ENCODE measurements around the gene BICDL1. TPM values are rescaled to one million over a fixed set of nuclear protein-coding genes. Genes with fewer than 3 reads are reported as not detected.

BICDL1 gene
- polyA plus RNA-seq, 1 donor from 2014 or later: 1.1 TPM

- Mint-ChIP-seq H3K27me3 (no peaks in the 10 kb centered on the region), H3K27ac (no peak overlapping the region), H3K9me3 (peaks cover 2 to 4% (median 2%) of the 10 kb centered on the region in 3 donors), H3K4me3 (no peak overlapping the region), H3K4me1 (peaks cover 0 to 4% (median 0%) of the 10 kb centered on the region in 3 donors), H3K36me3 (peaks cover 5% of the 10 kb centered on the region)
Measured at GRCh38 chr12:120055231-120056000, 66.4 kb downstream of the BICDL1 start.

GRCh38 chr12:120056739-120057138 is 67.7 kb downstream of the BICDL1 start:
- peaks cover 0 to 4% (median 0%) of the 10 kb centered on the region in 3 donors for H3K4me1 Mint-ChIP-seq
- H3K9me3 Mint-ChIP-seq: peaks cover under 1 to 2% (median 2%) of the 10 kb centered on the region in 3 donors
- no peak overlapping the region for H3K27ac Mint-ChIP-seq
- H3K36me3 Mint-ChIP-seq: peaks cover 5% of the 10 kb centered on the region
- H3K27me3 Mint-ChIP-seq: no peaks in the 10 kb centered on the region
- H3K4me3 Mint-ChIP-seq: no peak overlapping the region

- Mint-ChIP-seq H3K27ac (no peak overlapping the region), H3K4me3 (no peak overlapping the region), H3K9me3 (no peaks in the 10 kb centered on the region), H3K4me1 (no peaks in the 10 kb centered on the region), H3K27me3 (no peaks in the 10 kb centered on the region), H3K36me3 (peaks cover 2% of the 10 kb centered on the region)
Measured at GRCh38 chr12:120060196-120060595, 71.2 kb downstream of the BICDL1 start.

GRCh38 chr12:120060717-120061116 is 71.7 kb downstream of the BICDL1 start:
- Mint-ChIP-seq H3K4me3 (no peak overlapping the region), H3K4me1 (no peaks in the 10 kb centered on the region), H3K9me3 (no peaks in the 10 kb centered on the region), H3K36me3 (peaks cover 2% of the 10 kb centered on the region), H3K27me3 (no peaks in the 10 kb centered on the region), H3K27ac (no peak overlapping the region)

GRCh38 chr12:120061575-120062214 is 72.7 kb downstream of the BICDL1 start:
- H3K4me1 Mint-ChIP-seq: no peaks in the 10 kb centered on the region
- H3K36me3 Mint-ChIP-seq: peaks cover 2% of the 10 kb centered on the region
- H3K27ac Mint-ChIP-seq: peak overlapping the region in 1 of 3 donors; percentile 45
- H3K27me3 Mint-ChIP-seq: no peaks in the 10 kb centered on the region
- no peak overlapping the region for H3K4me3 Mint-ChIP-seq
- H3K9me3 Mint-ChIP-seq: no peaks in the 10 kb centered on the region

- H3K27me3 Mint-ChIP-seq: no peaks in the 10 kb centered on the region
- no peak overlapping the region for H3K4me3 Mint-ChIP-seq
- H3K27ac Mint-ChIP-seq: no peak overlapping the region
Measured at GRCh38 chr12:120062976-120063579, 74.0 kb downstream of the BICDL1 start.

GRCh38 chr12:120064054-120064940 is 75.3 kb downstream of the BICDL1 start:
- H3K36me3 Mint-ChIP-seq: no peaks in the 10 kb centered on the region
- H3K27ac Mint-ChIP-seq: peak overlapping the region in 1 of 3 donors; percentile 57
- no peaks in the 10 kb centered on the region for H3K9me3 Mint-ChIP-seq
- no peaks in the 10 kb centered on the region for H3K4me1 Mint-ChIP-seq
- no peaks in the 10 kb centered on the region for H3K27me3 Mint-ChIP-seq
- H3K4me3 Mint-ChIP-seq: no peak overlapping the region

More at GRCh38 chr12:120062976-120063579, 74.0 kb downstream of the BICDL1 start:
- no peaks in the 10 kb centered on the region for H3K36me3 Mint-ChIP-seq
- H3K9me3 Mint-ChIP-seq: no peaks in the 10 kb centered on the region
- no peaks in the 10 kb centered on the region for H3K4me1 Mint-ChIP-seq

GRCh38 chr12:120065472-120065871 is 76.4 kb downstream of the BICDL1 start:
- H3K4me1 Mint-ChIP-seq: no peaks in the 10 kb centered on the region
- no peak overlapping the region for H3K4me3 Mint-ChIP-seq
- H3K36me3 Mint-ChIP-seq: no peaks in the 10 kb centered on the region
- no peaks in the 10 kb centered on the region for H3K9me3 Mint-ChIP-seq
- H3K27me3 Mint-ChIP-seq: no peaks in the 10 kb centered on the region
- no peak overlapping the region for H3K27ac Mint-ChIP-seq

- Mint-ChIP-seq H3K4me3 (no peak overlapping the region), H3K36me3 (no peaks in the 10 kb centered on the region), H3K4me1 (no peaks in the 10 kb centered on the region), H3K27ac (no peak overlapping the region), H3K9me3 (no peaks in the 10 kb centered on the region), H3K27me3 (no peaks in the 10 kb centered on the region)
Measured at GRCh38 chr12:120066341-120066740, 77.3 kb downstream of the BICDL1 start.

GRCh38 chr12:120067084-120067869 is 78.2 kb downstream of the BICDL1 start:
- no peaks in the 10 kb centered on the region for H3K27me3 Mint-ChIP-seq
- H3K36me3 Mint-ChIP-seq: peaks cover 2% of the 10 kb centered on the region
- no peaks in the 10 kb centered on the region for H3K9me3 Mint-ChIP-seq
- no peaks in the 10 kb centered on the region for H3K4me1 Mint-ChIP-seq
- no peak overlapping the region for H3K4me3 Mint-ChIP-seq
- no peak overlapping the region for H3K27ac Mint-ChIP-seq

- peaks cover 6% of the 10 kb centered on the region for H3K36me3 Mint-ChIP-seq
- H3K9me3 Mint-ChIP-seq: no peaks in the 10 kb centered on the region
- H3K27ac Mint-ChIP-seq: no peak overlapping the region
- no peaks in the 10 kb centered on the region for H3K27me3 Mint-ChIP-seq
- H3K4me3 Mint-ChIP-seq: no peak overlapping the region
- H3K4me1 Mint-ChIP-seq: no peaks in the 10 kb centered on the region
Measured at GRCh38 chr12:120067901-120068300, 78.9 kb downstream of the BICDL1 start.

GRCh38 chr12:120069278-120069677 is 80.2 kb downstream of the BICDL1 start:
- Mint-ChIP-seq H3K4me3 (no peak overlapping the region), H3K36me3 (peaks cover 6% of the 10 kb centered on the region)

GRCh38 chr12:120071493-120072020 is 82.5 kb downstream of the BICDL1 start:
- no peaks in the 10 kb centered on the region for H3K9me3 Mint-ChIP-seq
- H3K27me3 Mint-ChIP-seq: no peaks in the 10 kb centered on the region
- no peak overlapping the region for H3K27ac Mint-ChIP-seq
- H3K4me1 Mint-ChIP-seq: peaks cover 3 to 6% (median 5%) of the 10 kb centered on the region in 3 donors
- peaks cover 6% of the 10 kb centered on the region for H3K36me3 Mint-ChIP-seq
- no peak overlapping the region for H3K4me3 Mint-ChIP-seq

More at GRCh38 chr12:120069278-120069677, 80.2 kb downstream of the BICDL1 start:
- Mint-ChIP-seq H3K27ac (peak overlapping the region in 2 of 3 donors; percentile 31 to 33), H3K9me3 (no peaks in the 10 kb centered on the region), H3K27me3 (no peaks in the 10 kb centered on the region), H3K4me1 (no peaks in the 10 kb centered on the region)
